RCC 7860 (cell line): ENCODE data around the gene TMPO.
"Not testable (repeated sequence)": the region's sequence is repeated elsewhere in the genome, so short reads cannot be mapped to it uniquely, and the experiment has no call there.

ENCODE experiments used
- DNase-seq: peaks from one replicate; pipeline ENCODE4 v3.0.0-alpha.2; 2015; ENCODE audit warnings: low spot score
- FAIRE-seq: peaks from 2 replicates; lab custom pipeline; 2012; peaks lifted over from hg19 to GRCh38; lab: Jason Lieb, UNC

Gene TMPO

GRCh38 chr12:98504368-98504617, 11.1 kb upstream of the TMPO start:
- FAIRE-seq (no peak), DNase-seq (no peak)

- DNase-seq: no peak
- no peak for FAIRE-seq
These were observed 6.3 kb upstream of the TMPO start for GRCh38 chr12:98509063-98509462.

- FAIRE-seq, DNase-seq: not testable (repeated sequence)
These were observed 3.6 kb upstream of the TMPO start for GRCh38 chr12:98511806-98512205.

GRCh38 chr12:98513379-98514322, 1.7 kb upstream of the TMPO start:
- no peak for FAIRE-seq

GRCh38 chr12:98514982-98515286, 456 bp upstream of the TMPO start:
- FAIRE-seq: no peak
- DNase-seq: no peak

More at GRCh38 chr12:98513379-98514322, 1.7 kb upstream of the TMPO start:
- no peak for DNase-seq

- DNase-seq: peak; percentile 77
- FAIRE-seq: peak; percentile 29
These were observed 902 bp downstream of the TMPO start for GRCh38 chr12:98516111-98516873.

GRCh38 chr12:98519257-98519907, 4.0 kb downstream of the TMPO start:
- FAIRE-seq: no peak
- no peak for DNase-seq

GRCh38 chr12:98530068-98530467, 14.7 kb downstream of the TMPO start:
- FAIRE-seq: no peak
- no peak for DNase-seq

- FAIRE-seq: peak; percentile 66
- DNase-seq: peak; percentile 56
These were observed 17.4 kb downstream of the TMPO start for GRCh38 chr12:98532687-98533304.

GRCh38 chr12:98533723-98534251, 18.4 kb downstream of the TMPO start:
- DNase-seq: no peak
- no peak for FAIRE-seq

- no peak for FAIRE-seq
These were observed 22.6 kb downstream of the TMPO start for GRCh38 chr12:98538031-98538430.

GRCh38 chr12:98543701-98544100, 28.3 kb downstream of the TMPO start:
- no peak for FAIRE-seq
- no peak for DNase-seq

More at GRCh38 chr12:98538031-98538430, 22.6 kb downstream of the TMPO start:
- no peak for DNase-seq

- FAIRE-seq (no peak), DNase-seq (no peak)
These were observed 29.4 kb downstream of the TMPO start for GRCh38 chr12:98544751-98545150.

GRCh38 chr12:98549371-98550110, 34.2 kb downstream of the TMPO start:
- DNase-seq (no peak), FAIRE-seq (no peak)

- FAIRE-seq (no peak), DNase-seq (no peak)
These were observed 36.4 kb downstream of the TMPO start for GRCh38 chr12:98551787-98552186.

- DNase-seq, FAIRE-seq: not testable (repeated sequence)
These were observed 42.7 kb downstream of the TMPO start for GRCh38 chr12:98558097-98558496.

- FAIRE-seq (no peak), DNase-seq (no peak)
These were observed 44.3 kb downstream of the TMPO start for GRCh38 chr12:98559666-98560065.

- DNase-seq: no peak
- no peak for FAIRE-seq
These were observed 46.5 kb downstream of the TMPO start for GRCh38 chr12:98561846-98562245.

- DNase-seq: no peak
These were observed 56.6 kb downstream of the TMPO start for GRCh38 chr12:98572010-98572409.

GRCh38 chr12:98574110-98574509, 58.7 kb downstream of the TMPO start:
- FAIRE-seq (peak; percentile 78), DNase-seq (peak; percentile 68)

More at GRCh38 chr12:98572010-98572409, 56.6 kb downstream of the TMPO start:
- FAIRE-seq: no peak
